ENCODE measurements around the gene ZRANB2. TPM values are rescaled to one million over a fixed set of nuclear protein-coding genes. Genes with fewer than 3 reads are reported as not detected.

Gene ZRANB2
- total and polyA plus RNA-seq, 9 of the 15 experiments (the other 6 are each of a cell fraction or from before 2014, with no cell fraction given), result 80.8 to 264 (median 157) TPM

GRCh38 chr1:71047635-71048607 lies 32.9 kb downstream of the ZRANB2 start, which contains the start of gene PTGER3 (continued):
- TF ChIP-seq NR2C1 (IDR thresholded peaks at IDR 0.05), result no peak
- TF ChIP-seq NR2C1 (tag; IDR thresholded peaks at IDR 0.05), result no peak
- no peak for TF ChIP-seq CUX1 (CRISPR knock-in tag; IDR thresholded peaks at IDR 0.05)
- TF ChIP-seq GTF2A2 (tag; IDR thresholded peaks at IDR 0.05), result peak; percentile 78
- peak; percentile 73 for TF ChIP-seq POLR2AphosphoS5 (IDR thresholded peaks at IDR 0.05; ENCODE audit: control insufficient read depth, insufficient read depth, low read depth, low read length)
- TF ChIP-seq RB1 (IDR thresholded peaks at IDR 0.05; ENCODE audit: low read depth), result peak; percentile 58; the same call in 1 of the 2 replicates
- no peak for TF ChIP-seq FOSL1 (tag; conservative IDR thresholded peaks at IDR 0.05)
- peak; percentile 57; the same call in 1 of the 2 replicates for TF ChIP-seq SMAD4 (CRISPR knock-in tag; conservative IDR thresholded peaks at IDR 0.05)
- TF ChIP-seq DLX4 (CRISPR knock-in tag; IDR thresholded peaks at IDR 0.05), result no peak
- peak; percentile 42; the same call in 1 of the 2 replicates for TF ChIP-seq TARDBP (IDR thresholded peaks at IDR 0.05)
- TF ChIP-seq POLR2H (tag; IDR thresholded peaks at IDR 0.05; ENCODE audit: low read depth), result peak; percentile 78
- 0 out of 4 replicates have a peak, but pooled peaks of 1 of the 2 experiments have one; percentile 17 for TF ChIP-seq ZMIZ1 (IDR thresholded peaks at IDR 0.05; ENCODE audit: low read depth in 2 of 2, low read length in 2 of 2)
- no peak for TF ChIP-seq POLR3A (IDR thresholded peaks at IDR 0.05; ENCODE audit: borderline replicate concordance, extremely low read depth, insufficient read depth, insufficient read length)
- TF ChIP-seq PHF8 (IDR thresholded peaks at IDR 0.05; ENCODE audit: borderline replicate concordance, low read length), result peak; percentile 51; the same call in 1 of the 2 replicates
- peak; percentile 35; the same call in 1 of the 2 replicates for TF ChIP-seq ATF7 (IDR thresholded peaks at IDR 0.05)
- TF ChIP-seq SMC3 (conservative IDR thresholded peaks at IDR 0.05; ENCODE audit: insufficient read depth, low read depth, low read length), result 0 out of 2 replicates have a peak, but pooled peaks have one; percentile 12

All from K562 (cell line).